Right atrium auricular region (tissue), 2 donors: Measurements from ENCODE around the gene GIPC2. TPM values are rescaled to one million over a fixed set of nuclear protein-coding genes. Genes with fewer than 3 reads are reported as not detected.
A peak's percentile ranks its signal among the peaks of the same experiment; 100 is the strongest.

ENCODE experiments used
- DNase-seq: peaks from one replicate; pipeline ENCODE4 v3.0.0-alpha.2; 2019; ENCODE audit warnings: low spot score
- H3K27ac ChIP-seq, 2 donors: fragments of 200-600 bp; sonication (generic); 1 replicate in 1 of 2; 2 replicates in 1 of 2; pipeline ENCODE4 v1.5.1; 2016 to 2019
- H3K27me3 ChIP-seq, 2 donors: fragments of 200-600 bp; sonication (generic); one replicate each; pipeline versions ENCODE4 v1.5.1 to v1.6.0; 2017 to 2019
- H3K36me3 ChIP-seq: fragments of 200-600 bp; sonication (generic); one replicate; pipeline ENCODE4 v1.5.1; 2016
- H3K4me1 ChIP-seq, 2 donors: fragments of 200-600 bp; sonication (generic); one replicate each; pipeline versions ENCODE4 v1.5.1 to v1.6.0; 2017 to 2019
- H3K4me3 ChIP-seq, 2 donors: fragments of 200-600 bp; sonication (generic); 1 replicate in 1 of 2; 2 replicates in 1 of 2; pipeline ENCODE4 v1.5.1; 2017 to 2019; ENCODE audit warnings: mild to moderate bottlenecking in 1 of 2, moderate library complexity in 1 of 2
- H3K9me3 ChIP-seq, 2 donors: fragments of 200-600 bp; sonication (generic); one replicate each; pipeline ENCODE4 v1.5.1; 2019
- total RNA-seq, 2 donors: library from RNA; depleted of rRNA; stranded (reverse); fragments of >200 nt; gene quantifications; one replicate each; pipeline ENCODE4 v1.1.0, GENCODE V29; 2016
- TF ChIP-seq, protein P1 (sequence below), 2 donors: fragments of 200-600 bp; sonication (generic); IDR thresholded peaks; one replicate each; pipeline ENCODE4 v1.5.1; 2019; ENCODE audit warnings: antibody characterized with exemption in 2 of 2

The GIPC2 gene
- total RNA-seq, 2 donors from 2014 or later = 1.5 to 2.3 TPM

DNA sequence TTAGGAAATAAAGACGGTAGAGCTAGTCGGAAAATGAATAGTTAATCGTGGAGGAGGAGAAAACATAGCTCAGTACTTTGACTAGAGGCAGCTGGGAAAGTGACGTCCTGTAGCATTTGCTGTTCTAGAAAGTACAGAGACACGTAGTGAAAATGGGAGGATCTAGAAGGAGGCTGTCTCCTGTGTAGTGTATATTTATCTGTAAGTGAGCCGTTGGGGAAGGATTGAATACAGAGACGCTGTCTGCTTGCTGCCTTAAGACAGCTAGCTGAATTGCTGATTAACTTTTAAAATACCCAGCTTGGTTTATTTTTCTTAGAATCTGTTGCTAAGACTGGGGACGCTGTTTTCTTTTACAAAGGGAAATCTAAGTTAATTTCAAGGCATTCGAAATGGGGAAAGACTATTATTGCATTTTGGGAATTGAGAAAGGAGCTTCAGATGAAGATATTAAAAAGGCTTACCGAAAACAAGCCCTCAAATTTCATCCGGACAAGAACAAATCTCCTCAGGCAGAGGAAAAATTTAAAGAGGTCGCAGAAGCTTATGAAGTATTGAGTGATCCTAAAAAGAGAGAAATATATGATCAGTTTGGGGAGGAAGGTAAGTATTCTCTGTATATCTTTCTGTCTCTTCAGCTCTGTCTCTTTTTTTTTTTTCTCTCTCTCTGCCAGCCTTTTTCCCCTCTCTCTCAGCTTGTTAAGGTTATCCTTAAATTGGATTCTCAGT is 40.9 kb upstream of the GIPC2 start, which contains the start of gene DNAJB4:
TSS of gene DNAJB4 (plus strand) at position 221 of the 729 bp plus-strand sequence. CDS start at position 393, 172 bp downstream.
- peak within 1 kb of the TSS; percentile 93 to 94 for H3K27ac ChIP-seq
- no peaks in the 10 kb centered on the region for H3K36me3 ChIP-seq
- H3K4me3 ChIP-seq = peak within 1 kb of the TSS; percentile 66 to 78
- H3K9me3 ChIP-seq = no peaks in the 10 kb centered on the region
- peaks cover 0 to 39% of the 10 kb centered on the region in 2 donors for H3K4me1 ChIP-seq
- DNase-seq = peak; percentile 80
- TF ChIP-seq, protein P1, sequence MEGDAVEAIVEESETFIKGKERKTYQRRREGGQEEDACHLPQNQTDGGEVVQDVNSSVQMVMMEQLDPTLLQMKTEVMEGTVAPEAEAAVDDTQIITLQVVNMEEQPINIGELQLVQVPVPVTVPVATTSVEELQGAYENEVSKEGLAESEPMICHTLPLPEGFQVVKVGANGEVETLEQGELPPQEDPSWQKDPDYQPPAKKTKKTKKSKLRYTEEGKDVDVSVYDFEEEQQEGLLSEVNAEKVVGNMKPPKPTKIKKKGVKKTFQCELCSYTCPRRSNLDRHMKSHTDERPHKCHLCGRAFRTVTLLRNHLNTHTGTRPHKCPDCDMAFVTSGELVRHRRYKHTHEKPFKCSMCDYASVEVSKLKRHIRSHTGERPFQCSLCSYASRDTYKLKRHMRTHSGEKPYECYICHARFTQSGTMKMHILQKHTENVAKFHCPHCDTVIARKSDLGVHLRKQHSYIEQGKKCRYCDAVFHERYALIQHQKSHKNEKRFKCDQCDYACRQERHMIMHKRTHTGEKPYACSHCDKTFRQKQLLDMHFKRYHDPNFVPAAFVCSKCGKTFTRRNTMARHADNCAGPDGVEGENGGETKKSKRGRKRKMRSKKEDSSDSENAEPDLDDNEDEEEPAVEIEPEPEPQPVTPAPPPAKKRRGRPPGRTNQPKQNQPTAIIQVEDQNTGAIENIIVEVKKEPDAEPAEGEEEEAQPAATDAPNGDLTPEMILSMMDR (IDR thresholded peaks at IDR 0.05) = no peak
- no peaks in the 10 kb centered on the region for H3K27me3 ChIP-seq

GRCh38 chr1:78005448-78005722 is 40.4 kb upstream of the GIPC2 start:
- TF ChIP-seq, protein P1 (IDR thresholded peaks at IDR 0.05) = no peak
- peak overlapping the region; percentile 66 to 78 for H3K4me3 ChIP-seq
- DNase-seq = no peak
- H3K36me3 ChIP-seq = no peaks in the 10 kb centered on the region
- H3K4me1 ChIP-seq = peaks cover 0 to 43% of the 10 kb centered on the region in 2 donors
- H3K9me3 ChIP-seq = no peaks in the 10 kb centered on the region
- peak overlapping the region; percentile 93 to 94 for H3K27ac ChIP-seq
- no peaks in the 10 kb centered on the region for H3K27me3 ChIP-seq

DNA sequence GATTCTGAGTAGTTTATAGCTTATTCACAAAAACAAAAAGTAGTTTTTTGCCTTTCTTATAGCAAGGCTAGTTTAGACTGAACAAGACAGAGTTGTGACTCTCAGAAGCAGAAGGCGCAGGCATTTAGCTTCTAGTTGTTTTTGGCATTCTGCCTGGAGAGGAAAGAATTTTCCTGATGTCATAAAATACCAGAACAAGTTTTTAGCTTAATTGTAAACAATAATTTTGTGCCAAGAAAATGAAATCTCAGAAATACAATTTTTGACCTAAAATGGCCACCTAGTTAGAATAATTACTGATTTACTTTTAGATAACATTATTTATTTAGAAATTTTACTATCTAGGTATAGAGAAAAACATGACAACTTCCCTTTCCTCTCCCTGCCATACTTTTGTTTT is 40.0 kb upstream of the GIPC2 start:
- DNase-seq = no peak
- Histone ChIP-seq H3K4me3 (peak overlapping the region; percentile 66 to 78), H3K27me3 (no peaks in the 10 kb centered on the region), H3K36me3 (no peaks in the 10 kb centered on the region), H3K27ac (peak overlapping the region; percentile 93 to 94), H3K4me1 (peaks cover 0 to 45% of the 10 kb centered on the region in 2 donors), H3K9me3 (no peaks in the 10 kb centered on the region)
- TF ChIP-seq, protein P1 (IDR thresholded peaks at IDR 0.05) = no peak

DNA sequence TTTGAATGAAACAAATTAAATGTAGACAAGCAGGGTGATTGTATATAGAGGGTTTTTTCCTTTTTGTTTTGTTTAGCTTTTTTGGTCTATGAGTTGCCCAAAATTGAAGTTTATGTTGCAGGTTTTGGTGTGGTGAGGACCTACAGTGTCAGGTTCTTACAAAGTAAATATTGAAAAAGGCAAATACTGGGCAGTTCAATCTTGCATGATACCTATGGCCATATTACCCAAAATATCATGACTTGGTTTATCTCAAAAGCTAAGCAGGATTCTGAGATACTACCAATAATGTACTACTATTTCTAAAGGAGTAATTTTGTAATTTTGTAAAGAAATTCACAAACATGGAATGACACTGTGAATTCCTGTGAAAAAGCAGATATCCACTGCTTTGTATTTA is 39.2 kb upstream of the GIPC2 start:
- Histone ChIP-seq H3K36me3 (no peaks in the 10 kb centered on the region), H3K27ac (peak overlapping the region; percentile 93 to 94), H3K4me3 (peak overlapping the region; percentile 66 to 78), H3K9me3 (no peaks in the 10 kb centered on the region), H3K27me3 (no peaks in the 10 kb centered on the region), H3K4me1 (peaks cover 0 to 51% of the 10 kb centered on the region in 2 donors)
- TF ChIP-seq, protein P1 (IDR thresholded peaks at IDR 0.05) = no peak
- no peak for DNase-seq

GRCh38 chr1:78007677-78008341 is 38.0 kb upstream of the GIPC2 start:
- TF ChIP-seq, protein P1 (IDR thresholded peaks at IDR 0.05) = no peak
- no peaks in the 10 kb centered on the region for H3K9me3 ChIP-seq
- H3K4me3 ChIP-seq = peak overlapping the region; percentile 66 to 78
- peak overlapping the region; percentile 93 to 94 for H3K27ac ChIP-seq
- DNase-seq = no peak
- H3K27me3 ChIP-seq = no peaks in the 10 kb centered on the region
- peaks cover 0 to 50% of the 10 kb centered on the region in 2 donors for H3K4me1 ChIP-seq
- no peaks in the 10 kb centered on the region for H3K36me3 ChIP-seq
